Left renal cortex interstitium (tissue), 4 donors: ENCODE measurements around the gene EGFL6. TPM values are rescaled to one million over a fixed set of nuclear protein-coding genes. Genes with fewer than 3 reads are reported as not detected.
A peak's percentile ranks its signal among the peaks of the same experiment; 100 is the strongest.
"Not testable (repeated sequence)": the region's sequence is repeated elsewhere in the genome, so short reads cannot be mapped to it uniquely, and the experiment has no call there.

Experiments
- DNase-seq, 4 donors: peaks; one replicate each; pipeline ENCODE4 v3.0.0-alpha.2; 2013; ENCODE audit warnings: low read depth in 4 of 4, low spot score in 2 of 4, missing footprints in 1 of 4
- polyA plus RNA-seq, 4 donors: library from polyadenylated mRNA; unstranded; fragments of 120-200 nt; gene quantifications; one replicate each; pipeline ENCODE4 v1.2.1, GENCODE V29; 2013; ENCODE audit not compliant: insufficient read length in 4 of 4

EGFL6 gene
- polyA plus RNA-seq, 4 donors = 18.8 to 36.6 (median 22.0) TPM

GRCh38 chrX:13649838-13650237, 80.4 kb downstream of the EGFL6 start:
- DNase-seq = no peak

- DNase-seq = no peak
Observed at GRCh38 chrX:13650318-13650717, 80.9 kb downstream of the EGFL6 start.

- DNase-seq = no peak
Observed at GRCh38 chrX:13651150-13651549, 81.7 kb downstream of the EGFL6 start.

- no peak for DNase-seq
Observed at GRCh38 chrX:13652287-13652793, 82.9 kb downstream of the EGFL6 start.

- DNase-seq = peak; percentile 69 to 87 (median 78)
Observed at GRCh38 chrX:13652850-13653693, 83.7 kb downstream of the EGFL6 start, which contains the start of gene TCEANC. Gene TCEANC, plus strand, starts transcription at chrX:13653141. Its CDS starts 9,368 bp downstream, at chrX:13662509.

GRCh38 chrX:13654116-13654515, 84.7 kb downstream of the EGFL6 start:
- DNase-seq = no peak

- DNase-seq = no peak
Observed at GRCh38 chrX:13655674-13656073, 86.3 kb downstream of the EGFL6 start.

- peak in 1 of 4 donors; percentile 43 for DNase-seq
Observed at GRCh38 chrX:13658602-13659001, 89.2 kb downstream of the EGFL6 start.

- DNase-seq = no peak
Observed at GRCh38 chrX:13659063-13659462, 89.7 kb downstream of the EGFL6 start.

- DNase-seq = no peak
Observed at GRCh38 chrX:13661735-13662288, 92.4 kb downstream of the EGFL6 start.

- peak in 1 of 4 donors; percentile 9 for DNase-seq
Observed at GRCh38 chrX:13662355-13662791, 93.0 kb downstream of the EGFL6 start.

- DNase-seq = no peak
Observed at GRCh38 chrX:13664020-13664419, 94.6 kb downstream of the EGFL6 start.

GRCh38 chrX:13666836-13667235, 97.4 kb downstream of the EGFL6 start:
- no peak for DNase-seq

- DNase-seq = no peak
Observed at GRCh38 chrX:13667919-13668318, 98.5 kb downstream of the EGFL6 start.

GRCh38 chrX:13669246-13669737, 99.9 kb downstream of the EGFL6 start:
- DNase-seq = peak in 2 of 4 donors; percentile 10 to 16

GRCh38 chrX:13669755-13670154, 100.4 kb downstream of the EGFL6 start:
- not testable (repeated sequence) for DNase-seq

- no peak for DNase-seq
Observed at GRCh38 chrX:13670197-13670596, 100.8 kb downstream of the EGFL6 start.

GRCh38 chrX:13673016-13673415, 103.6 kb downstream of the EGFL6 start:
- DNase-seq = no peak

- DNase-seq = no peak
Observed at GRCh38 chrX:13676885-13677284, 107.5 kb downstream of the EGFL6 start.

- not testable (repeated sequence) for DNase-seq
Observed at GRCh38 chrX:13679700-13680099, 110.3 kb downstream of the EGFL6 start.

GRCh38 chrX:13681595-13681994, 112.2 kb downstream of the EGFL6 start:
- DNase-seq = no peak
